Dendritic cell treated with granulocyte-macrophage colony-stimulating factor and Interleukin-4, amounts not matched to agents 40 ng/mL and 50 ng/mL, for 4 days (primary cell): ENCODE results near the gene PKP1.

Experiments used
- H3K27ac Mint-ChIP-seq: one replicate; pipeline ENCODE4 v1.8.0; 2022; ENCODE audit warnings: mild to moderate bottlenecking, mixed read lengths
- H3K27me3 Mint-ChIP-seq: one replicate; pipeline ENCODE4 v1.8.0; 2022; ENCODE audit warnings: mild to moderate bottlenecking, mixed read lengths
- H3K36me3 Mint-ChIP-seq: one replicate; pipeline ENCODE4 v1.8.0; 2022; ENCODE audit warnings: low read depth, mixed read lengths
- H3K4me1 Mint-ChIP-seq: one replicate; pipeline ENCODE4 v1.8.0; 2022; ENCODE audit warnings: low read depth, mixed read lengths
- H3K4me3 Mint-ChIP-seq: one replicate; pipeline ENCODE4 v1.8.0; 2022; ENCODE audit warnings: mild to moderate bottlenecking, moderate library complexity, mixed read lengths
- H3K9me3 Mint-ChIP-seq: one replicate; pipeline ENCODE4 v1.8.0; 2022; ENCODE audit warnings: mixed read lengths
- intact Hi-C: fragments of 100-400 bp; cut with micrococcal nuclease; formaldehyde crosslinking; loops from one replicate; pipeline ENCODE4 v1.15.0; 2022

Gene PKP1

DNA sequence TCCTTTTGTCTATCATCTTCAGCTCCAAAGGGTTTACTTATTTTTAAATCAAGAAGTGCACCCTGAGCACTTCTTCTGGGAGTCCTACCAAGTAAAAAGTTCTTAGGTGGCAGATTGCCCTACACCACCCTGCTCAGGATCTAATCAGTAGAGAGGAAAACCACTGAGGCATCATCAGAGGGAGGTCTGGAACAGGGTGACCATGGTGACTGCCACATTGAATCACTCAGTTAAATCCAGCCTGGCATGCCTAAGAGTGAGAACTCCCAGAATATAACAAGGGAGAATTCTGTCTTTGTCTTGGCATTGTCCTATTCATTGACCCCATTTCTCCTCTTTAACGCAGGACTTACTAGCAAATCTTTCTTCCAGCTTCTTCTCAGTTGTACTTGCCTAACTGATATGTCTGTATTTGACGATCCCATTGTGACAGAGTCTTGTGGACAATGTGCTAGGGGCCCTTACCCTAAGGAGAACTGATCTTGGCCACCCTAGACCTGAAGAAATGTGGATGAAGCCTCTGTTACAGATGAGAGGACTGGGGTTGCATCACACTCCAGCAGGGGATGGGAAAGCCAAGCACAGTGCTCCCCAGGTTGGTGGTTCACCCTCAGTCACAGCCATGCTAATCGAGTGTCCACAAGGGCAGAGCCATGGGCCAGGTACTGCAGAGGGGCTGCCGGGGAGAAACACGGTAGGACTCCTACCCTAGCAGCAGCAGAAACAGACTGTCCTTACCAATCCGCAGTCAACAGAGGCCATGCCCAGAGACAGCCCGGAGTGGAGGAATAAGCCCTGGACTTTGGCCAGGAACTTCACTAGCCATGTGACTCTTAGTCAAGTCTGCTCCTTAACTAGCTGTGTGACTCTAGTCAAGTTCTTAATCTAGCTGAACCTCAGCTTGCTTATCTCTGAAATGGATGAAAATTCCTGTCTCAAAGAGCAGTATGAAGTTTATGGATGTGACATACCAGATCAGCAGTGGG lies 15.4 kb downstream of the PKP1 start:
- no peak overlapping the region for H3K4me3 Mint-ChIP-seq
- H3K4me1 Mint-ChIP-seq = no peaks in the 10 kb centered on the region
- peaks cover 13% of the 10 kb centered on the region for H3K27me3 Mint-ChIP-seq
- intact Hi-C loops = no loop called here
- H3K9me3 Mint-ChIP-seq = no peaks in the 10 kb centered on the region
- no peak overlapping the region for H3K27ac Mint-ChIP-seq
- no peaks in the 10 kb centered on the region for H3K36me3 Mint-ChIP-seq

DNA sequence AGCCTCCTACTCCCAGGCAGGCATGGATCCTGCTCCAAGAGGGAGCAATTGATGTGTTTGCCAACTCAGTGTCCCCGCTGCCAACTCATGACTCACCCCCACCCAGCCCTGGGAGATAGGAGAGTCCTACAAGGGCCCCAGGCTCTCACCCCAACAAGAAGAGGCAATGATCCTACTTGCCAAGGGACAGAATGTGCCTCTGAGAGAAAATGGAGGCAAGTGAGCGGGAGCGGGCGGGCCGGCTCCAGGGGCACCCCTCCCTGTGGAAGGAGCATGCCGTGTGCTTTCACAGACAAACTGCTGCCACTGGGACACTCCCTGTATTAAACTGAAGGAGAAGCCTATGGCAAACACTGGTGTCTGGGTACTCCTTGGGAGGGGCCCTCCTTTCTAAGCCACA lies 16.7 kb downstream of the PKP1 start:
- intact Hi-C loops = no loop called here
- Mint-ChIP-seq H3K4me1 (no peaks in the 10 kb centered on the region), H3K36me3 (no peaks in the 10 kb centered on the region)

DNA sequence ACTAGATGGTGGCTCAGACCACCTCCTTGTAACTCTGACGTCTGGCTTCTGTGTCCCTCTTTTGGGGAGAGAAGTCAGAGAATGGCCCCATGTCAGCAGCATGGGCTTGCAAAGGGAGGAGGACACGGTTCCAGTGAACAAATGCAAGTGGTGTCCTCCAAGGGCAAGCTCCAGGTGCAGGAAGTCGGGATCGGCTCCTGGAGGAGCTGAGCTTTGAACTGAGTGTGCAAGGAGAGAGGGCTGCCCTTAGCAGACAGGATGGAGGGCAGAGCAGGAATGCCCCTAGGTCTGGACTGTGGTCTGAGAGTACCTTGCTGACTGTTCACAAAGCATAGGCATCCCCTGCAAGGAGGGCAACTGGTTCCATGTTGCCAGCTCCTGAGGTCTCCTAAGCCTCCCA lies 17.3 kb downstream of the PKP1 start:
- no peaks in the 10 kb centered on the region for H3K9me3 Mint-ChIP-seq
- peaks cover 10% of the 10 kb centered on the region for H3K27me3 Mint-ChIP-seq
- H3K4me1 Mint-ChIP-seq = no peaks in the 10 kb centered on the region
- intact Hi-C loops = no loop called here
- H3K27ac Mint-ChIP-seq = no peak overlapping the region
- no peaks in the 10 kb centered on the region for H3K36me3 Mint-ChIP-seq
- H3K4me3 Mint-ChIP-seq = no peak overlapping the region

More for the DNA sequence above, 16.7 kb downstream of the PKP1 start:
- H3K4me3 Mint-ChIP-seq = no peak overlapping the region
- peaks cover 11% of the 10 kb centered on the region for H3K27me3 Mint-ChIP-seq
- no peak overlapping the region for H3K27ac Mint-ChIP-seq
- no peaks in the 10 kb centered on the region for H3K9me3 Mint-ChIP-seq

DNA sequence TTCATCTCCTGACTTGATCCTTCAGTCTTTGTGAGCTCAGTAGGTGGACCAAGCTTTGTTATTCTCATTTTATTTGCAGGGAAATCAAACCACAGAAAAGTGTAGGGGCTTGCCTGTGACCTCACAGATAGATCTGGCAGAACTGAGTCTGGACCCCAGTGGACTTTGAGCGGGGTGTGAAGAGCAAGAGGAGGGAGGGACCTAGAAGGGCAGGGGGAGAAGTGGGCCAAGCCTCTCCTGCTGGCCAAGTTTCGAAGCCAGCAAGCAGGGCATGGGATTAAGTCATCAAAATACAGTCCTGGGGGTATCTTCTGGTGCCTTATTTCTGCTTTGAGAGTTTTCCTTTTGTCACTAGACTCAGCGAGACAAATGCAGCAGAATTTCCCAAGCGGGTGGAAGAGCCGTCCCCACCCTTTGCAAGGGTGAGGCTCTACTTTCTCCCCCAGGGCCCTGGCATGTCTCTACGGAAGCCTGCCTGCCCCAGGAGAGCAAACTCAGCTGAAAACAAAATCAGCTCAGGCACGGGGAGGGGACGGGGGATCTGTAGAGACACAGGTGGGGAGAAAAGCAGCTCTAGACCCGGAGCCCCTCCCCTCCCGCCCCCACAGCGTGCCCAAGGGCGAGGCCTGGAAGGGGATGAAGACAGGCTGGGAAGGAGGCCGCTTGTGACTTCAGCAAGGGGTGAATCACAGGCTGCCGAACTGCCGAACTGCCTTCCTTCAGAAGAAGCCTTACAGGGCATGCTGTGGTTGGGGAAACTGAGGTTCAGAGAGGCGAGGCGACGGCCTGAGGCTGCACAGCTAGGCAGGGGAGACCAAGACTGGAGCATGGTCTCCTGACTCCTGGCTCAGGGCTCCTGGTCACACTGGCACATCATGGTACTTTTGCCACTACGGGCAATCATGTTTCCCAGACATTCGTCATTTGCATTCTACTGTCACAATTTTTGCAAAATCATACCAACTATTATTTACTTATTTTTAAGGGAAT lies 19.2 kb downstream of the PKP1 start:
- Mint-ChIP-seq H3K9me3 (no peaks in the 10 kb centered on the region), H3K4me1 (no peaks in the 10 kb centered on the region), H3K4me3 (no peak overlapping the region), H3K36me3 (no peaks in the 10 kb centered on the region), H3K27ac (no peak overlapping the region), H3K27me3 (peaks cover 7% of the 10 kb centered on the region)
- intact Hi-C loops = no loop called here

DNA sequence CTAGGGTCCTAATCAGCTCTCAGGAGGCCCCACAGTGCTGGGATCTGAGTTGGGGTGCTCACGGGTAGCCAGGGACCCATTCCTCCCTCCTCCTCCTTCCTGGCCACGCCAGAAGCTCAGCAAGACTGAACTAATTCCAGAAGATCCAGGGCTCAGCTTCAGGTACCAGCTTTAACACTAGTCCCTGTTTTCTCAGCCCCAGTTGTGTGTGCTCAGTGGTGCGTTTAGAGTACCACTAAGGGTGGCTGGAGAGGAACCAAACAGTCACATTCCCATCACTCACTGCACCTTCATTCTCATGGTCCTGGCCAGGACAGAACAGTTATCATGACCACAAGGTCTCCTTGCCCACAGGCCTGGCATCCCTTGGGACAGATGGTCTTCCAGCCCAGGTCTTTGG lies 20.8 kb downstream of the PKP1 start:
- Mint-ChIP-seq H3K9me3 (no peaks in the 10 kb centered on the region), H3K36me3 (no peaks in the 10 kb centered on the region), H3K27me3 (peaks cover 13% of the 10 kb centered on the region), H3K4me1 (no peaks in the 10 kb centered on the region), H3K4me3 (no peak overlapping the region), H3K27ac (no peak overlapping the region)
- intact Hi-C loops = no loop called here

DNA sequence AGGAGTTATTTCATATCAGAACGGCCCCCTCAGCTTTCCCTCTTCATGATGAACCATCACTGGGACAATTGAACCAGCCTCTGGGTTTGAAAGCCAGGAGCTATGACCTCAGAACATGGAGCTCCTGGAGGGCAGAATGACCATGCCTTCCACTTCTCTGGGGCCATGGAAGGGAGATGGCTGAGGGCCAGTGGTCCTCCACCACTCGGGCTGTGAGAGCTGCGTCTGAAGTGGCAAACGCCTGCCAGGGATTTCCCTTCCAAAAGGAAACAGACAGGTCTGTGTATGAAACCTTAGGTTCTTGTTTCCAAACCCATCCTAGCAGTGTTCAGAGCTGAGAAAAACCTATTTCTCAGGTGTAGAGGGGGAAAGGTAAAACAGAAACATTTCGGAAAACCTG lies 22.5 kb downstream of the PKP1 start:
- Mint-ChIP-seq H3K36me3 (no peaks in the 10 kb centered on the region), H3K9me3 (no peaks in the 10 kb centered on the region), H3K27ac (no peak overlapping the region), H3K27me3 (peaks cover 26% of the 10 kb centered on the region), H3K4me3 (no peak overlapping the region), H3K4me1 (no peaks in the 10 kb centered on the region)
- intact Hi-C loops = no loop called here

DNA sequence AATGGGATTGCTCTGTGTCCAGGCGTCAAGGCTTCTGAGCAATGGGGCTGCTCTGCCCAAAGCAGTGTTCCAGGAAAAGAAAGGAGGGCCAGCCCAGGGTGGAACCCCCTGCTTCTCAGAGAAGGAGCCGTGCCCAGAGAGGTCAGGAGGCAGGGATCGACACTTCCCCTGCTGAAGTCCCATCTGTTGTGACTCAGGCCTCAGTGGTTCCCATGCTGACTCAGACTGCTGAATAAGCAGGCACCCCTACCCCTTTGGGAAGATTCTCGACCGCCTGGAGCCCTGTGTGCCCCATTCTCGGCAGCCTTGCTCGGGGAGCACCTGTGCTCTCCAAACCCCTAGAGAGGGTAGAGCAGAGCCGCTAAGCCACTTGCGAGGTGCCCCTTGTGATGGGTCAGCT lies 23.9 kb downstream of the PKP1 start:
- Mint-ChIP-seq H3K27ac (no peak overlapping the region), H3K4me1 (no peaks in the 10 kb centered on the region), H3K27me3 (peaks cover 26% of the 10 kb centered on the region), H3K36me3 (no peaks in the 10 kb centered on the region), H3K4me3 (no peak overlapping the region), H3K9me3 (no peaks in the 10 kb centered on the region)
- intact Hi-C loops = no loop called here

DNA sequence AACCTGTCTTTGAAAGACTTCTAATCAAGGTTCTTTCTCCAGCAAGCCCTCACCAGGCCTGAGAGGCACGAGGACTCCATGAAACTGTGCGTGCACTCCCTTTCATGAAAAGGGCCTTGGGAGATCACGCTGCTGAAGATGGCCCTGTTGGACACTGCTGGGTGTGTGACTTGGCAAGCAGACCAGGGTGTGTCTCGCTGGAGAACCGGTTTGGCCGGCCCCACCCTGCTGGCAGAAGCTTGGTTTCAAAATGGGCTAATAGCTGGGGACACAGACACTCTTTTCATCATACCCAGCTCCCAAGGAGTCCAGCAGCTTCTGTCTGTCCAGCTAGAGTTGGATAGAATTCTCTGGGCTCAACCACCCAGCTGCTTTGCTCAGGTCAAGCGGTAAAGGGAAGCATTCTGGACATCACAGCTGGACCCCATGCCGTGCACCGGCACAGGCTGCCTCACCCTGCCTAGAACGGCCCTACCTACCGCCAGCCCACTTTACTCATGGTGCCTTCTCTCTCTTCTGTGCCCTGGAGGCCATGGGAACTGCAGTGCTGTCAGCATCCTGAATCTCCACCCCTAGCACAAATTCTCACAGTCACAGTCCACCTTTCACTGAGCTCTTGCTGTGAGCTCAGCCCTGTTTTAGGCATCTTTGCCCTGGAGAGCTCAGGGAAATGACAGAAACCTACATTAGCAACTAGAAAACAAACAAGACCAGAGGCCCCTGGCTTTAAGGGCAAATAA lies 24.6 kb downstream of the PKP1 start:
- Mint-ChIP-seq H3K36me3 (no peaks in the 10 kb centered on the region), H3K4me1 (no peaks in the 10 kb centered on the region), H3K4me3 (no peak overlapping the region), H3K9me3 (no peaks in the 10 kb centered on the region), H3K27ac (no peak overlapping the region), H3K27me3 (peaks cover 25% of the 10 kb centered on the region)
- intact Hi-C loops = no loop called here

DNA sequence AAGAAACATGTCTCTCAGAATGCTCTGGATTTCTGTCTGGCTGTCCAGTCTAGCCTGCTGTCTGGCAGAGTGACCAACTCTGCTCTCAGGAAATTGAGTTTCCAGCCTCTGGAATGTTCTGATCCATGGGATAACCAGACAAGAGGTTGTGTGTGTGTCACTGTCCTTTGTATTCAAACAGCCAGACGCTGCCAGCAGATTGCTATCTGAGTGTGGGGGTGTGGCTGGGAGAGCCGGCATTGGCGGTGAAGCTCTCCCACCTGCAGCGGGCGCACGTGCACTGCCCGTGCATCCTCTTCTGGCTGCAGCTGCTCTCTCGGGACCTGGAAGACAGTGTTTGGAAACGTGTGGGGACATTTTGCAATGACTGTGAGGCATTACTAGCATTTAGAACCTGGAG lies 26.1 kb downstream of the PKP1 start:
- intact Hi-C loops = no loop called here
- H3K36me3 Mint-ChIP-seq = no peaks in the 10 kb centered on the region
- no peak overlapping the region for H3K27ac Mint-ChIP-seq
- no peaks in the 10 kb centered on the region for H3K4me1 Mint-ChIP-seq
- H3K9me3 Mint-ChIP-seq = no peaks in the 10 kb centered on the region
- H3K27me3 Mint-ChIP-seq = peaks cover 25% of the 10 kb centered on the region
- no peak overlapping the region for H3K4me3 Mint-ChIP-seq

DNA sequence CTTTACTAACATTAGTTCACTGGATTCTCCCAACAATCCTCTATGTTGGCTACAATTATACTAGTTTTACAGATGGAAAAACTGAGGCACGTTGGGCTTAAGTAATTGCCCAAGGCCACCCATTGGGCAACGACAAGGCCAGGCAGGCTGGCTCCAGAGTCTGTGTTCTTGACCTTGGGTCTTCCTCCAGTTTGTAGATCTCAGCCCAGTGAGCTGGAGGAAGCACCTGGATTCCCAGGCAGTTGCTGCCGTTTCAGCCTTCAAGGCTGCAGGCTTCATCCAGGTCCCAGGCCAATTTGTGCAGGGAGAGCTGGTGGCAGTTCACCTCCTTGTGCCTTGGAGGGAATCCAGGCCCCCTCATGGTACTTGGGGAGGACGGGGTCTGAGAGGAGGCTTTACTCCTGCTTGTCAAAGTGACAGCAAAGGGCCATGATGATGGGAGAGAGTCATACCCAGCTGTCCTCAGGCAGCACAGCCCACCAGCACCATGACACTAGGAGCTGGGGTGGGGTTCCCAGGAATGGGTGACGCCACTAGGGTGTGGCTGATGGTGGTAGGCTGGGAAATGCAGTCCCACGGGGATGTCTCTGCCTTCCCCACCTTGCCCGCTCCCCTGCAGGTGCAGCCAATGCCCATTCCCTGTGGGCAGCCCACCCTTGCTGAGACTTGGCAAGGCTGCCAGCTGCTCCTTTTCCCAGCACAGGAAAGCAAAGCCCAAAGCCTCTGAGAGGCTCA lies 27.1 kb downstream of the PKP1 start:
- intact Hi-C loops = no loop called here
- H3K9me3 Mint-ChIP-seq = no peaks in the 10 kb centered on the region
- no peaks in the 10 kb centered on the region for H3K4me1 Mint-ChIP-seq
- peaks cover 25% of the 10 kb centered on the region for H3K27me3 Mint-ChIP-seq
- no peaks in the 10 kb centered on the region for H3K36me3 Mint-ChIP-seq
- H3K27ac Mint-ChIP-seq = no peak overlapping the region
- no peak overlapping the region for H3K4me3 Mint-ChIP-seq

DNA sequence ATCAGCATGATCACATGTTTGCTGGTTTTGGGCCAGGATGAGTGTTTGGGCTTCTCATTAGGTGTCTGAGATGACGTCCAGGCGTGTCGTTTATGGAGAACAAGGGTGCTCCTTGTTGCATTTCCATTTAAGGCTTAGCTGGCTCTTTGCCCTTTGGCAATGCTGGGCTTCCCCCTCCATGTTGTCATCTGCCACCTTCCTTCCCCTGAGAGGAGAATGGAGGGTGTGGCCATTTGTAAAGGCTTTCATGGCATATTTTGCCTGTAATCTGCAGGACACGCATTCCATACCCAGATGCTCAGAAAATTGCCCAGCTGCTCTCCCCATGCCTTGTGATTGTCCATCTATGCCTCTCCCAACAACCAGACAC lies 27.7 kb downstream of the PKP1 start:
- Mint-ChIP-seq H3K4me3 (no peak overlapping the region), H3K4me1 (no peaks in the 10 kb centered on the region), H3K27me3 (peaks cover 25% of the 10 kb centered on the region), H3K36me3 (no peaks in the 10 kb centered on the region), H3K27ac (no peak overlapping the region), H3K9me3 (no peaks in the 10 kb centered on the region)
- intact Hi-C loops = no loop called here

DNA sequence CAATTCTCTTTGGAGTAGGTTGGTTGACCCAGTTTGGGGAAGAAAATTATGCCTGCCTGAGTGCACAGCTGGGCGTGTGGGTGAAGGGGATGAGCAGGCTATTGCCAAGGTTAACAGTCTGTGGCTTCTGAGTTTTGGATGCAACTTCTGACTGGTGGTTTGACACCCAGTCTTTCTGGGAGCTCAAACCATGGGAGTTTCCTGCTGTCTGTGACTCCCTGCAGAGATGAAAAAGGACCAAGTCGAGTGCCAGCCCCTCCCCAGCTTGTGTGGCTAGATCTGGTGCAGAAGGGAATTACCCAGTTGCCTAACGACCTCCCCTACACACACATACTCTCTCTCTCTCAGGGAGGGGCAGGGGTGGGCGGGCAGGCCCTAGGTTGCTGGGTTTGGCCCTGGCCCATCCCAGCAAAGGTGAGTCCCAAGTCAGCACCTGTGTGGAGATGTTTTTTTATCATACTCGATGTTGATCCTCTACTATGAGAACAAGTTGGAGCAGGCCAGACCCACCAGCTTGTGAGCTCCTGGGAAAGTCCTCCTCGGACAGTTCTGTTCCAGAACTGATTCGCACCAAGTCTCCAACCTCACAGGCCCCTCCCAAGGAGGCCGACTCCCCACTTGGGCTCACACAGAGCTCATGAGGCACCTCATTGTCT lies 28.2 kb downstream of the PKP1 start:
- Mint-ChIP-seq H3K27me3 (peaks cover 25% of the 10 kb centered on the region), H3K9me3 (no peaks in the 10 kb centered on the region), H3K4me1 (no peaks in the 10 kb centered on the region), H3K36me3 (no peaks in the 10 kb centered on the region), H3K4me3 (no peak overlapping the region), H3K27ac (no peak overlapping the region)
- intact Hi-C loops = no loop called here

DNA sequence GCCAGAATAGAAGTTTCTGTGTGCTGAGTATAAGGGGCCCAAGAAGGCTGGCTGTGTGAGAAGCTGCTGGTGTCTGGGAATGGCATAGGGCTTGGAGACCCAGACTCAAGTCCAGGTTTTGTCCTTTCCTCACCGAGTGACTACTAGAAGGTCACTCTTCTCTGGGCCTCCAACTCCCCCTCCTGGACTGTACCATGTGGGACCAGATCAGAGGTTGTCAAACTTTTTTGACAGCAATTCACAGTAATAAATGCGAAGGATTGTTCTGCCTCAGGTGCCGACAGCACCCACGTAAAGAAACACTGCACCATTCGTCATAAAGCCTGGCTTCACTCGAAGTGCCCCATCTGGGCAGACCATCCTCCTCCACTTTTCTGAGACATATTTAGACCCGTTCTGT lies 29.0 kb downstream of the PKP1 start:
- no peaks in the 10 kb centered on the region for H3K4me1 Mint-ChIP-seq
- intact Hi-C loops = no loop called here
- no peaks in the 10 kb centered on the region for H3K36me3 Mint-ChIP-seq
- no peaks in the 10 kb centered on the region for H3K9me3 Mint-ChIP-seq
- H3K27ac Mint-ChIP-seq = no peak overlapping the region
- no peak overlapping the region for H3K4me3 Mint-ChIP-seq
- H3K27me3 Mint-ChIP-seq = peaks cover 25% of the 10 kb centered on the region
